HL-60 (cell line): ENCODE data around the gene SLC6A8.

Experiments used
- DNase-seq, 2 experiments: peaks; one replicate each; pipeline ENCODE4 v3.0.0-alpha.2; 2010 to 2020; ENCODE audit warnings: low read depth in 1 of 2, low spot score in 1 of 2
- H3K27ac ChIP-seq: fragments of 250-450 bp; sonication (Bioruptor Pico); replicated peaks from 2 replicates; pipeline ENCODE4 v1.5.1; 2020; ENCODE audit warnings: mild to moderate bottlenecking, moderate library complexity
- H3K27me3 ChIP-seq: fragments of 250-450 bp; sonication (Bioruptor Pico); 2 replicates; pipeline ENCODE4 v1.5.1; 2021; ENCODE audit warnings: mild to moderate bottlenecking, moderate library complexity; ENCODE audit not compliant: insufficient read depth, poor library complexity, severe bottlenecking
- H3K4me3 ChIP-seq: replicated peaks from 2 replicates; pipeline ENCODE4 v1.5.1; 2011; ENCODE audit warnings: mild to moderate bottlenecking, control low read depth, low read length; ENCODE audit not compliant: insufficient read depth
- CTCF ChIP-seq: IDR thresholded peaks from one replicate; pipeline ENCODE4 v1.5.1; 2011; ENCODE audit warnings: low read length, control low read depth, inconsistent platforms; ENCODE audit not compliant: insufficient read depth
- GABPA ChIP-seq: IDR thresholded peaks from 2 replicates; pipeline ENCODE4 v1.6.1; 2012; ENCODE audit warnings: low read depth
- POLR2AphosphoS5 ChIP-seq: IDR thresholded peaks from 2 replicates; pipeline ENCODE4 v1.6.1; 2012; ENCODE audit warnings: low read depth
- REST ChIP-seq: IDR thresholded peaks from 2 replicates; pipeline ENCODE4 v1.6.1; 2012; ENCODE audit warnings: low read depth; ENCODE audit not compliant: insufficient replicate concordance
- SPI1 ChIP-seq: IDR thresholded peaks from 2 replicates; pipeline ENCODE4 v1.6.1; 2012; ENCODE audit warnings: low read depth, mild to moderate bottlenecking, borderline replicate concordance

SLC6A8 gene

GRCh38 chrX:153732401-153732800 lies 44.7 kb downstream of the SLC6A8 start:
- TF ChIP-seq REST: no peak
- no peak for TF ChIP-seq GABPA
- TF ChIP-seq SPI1: no peak
- no peak for TF ChIP-seq POLR2AphosphoS5
- TF ChIP-seq CTCF: no peak
- DNase-seq: peak in 1 of 2 experiments; percentile 36
- H3K27ac ChIP-seq: no peak overlapping the region

GRCh38 chrX:153733651-153734240 lies 46.0 kb downstream of the SLC6A8 start:
- Histone ChIP-seq H3K4me3 (no peak overlapping the region), H3K27ac (no peak overlapping the region), H3K27me3 (no peaks in the 10 kb centered on the region)
- TF ChIP-seq SPI1: no peak
- no peak for TF ChIP-seq POLR2AphosphoS5
- TF ChIP-seq GABPA: no peak
- no peak for TF ChIP-seq REST
- TF ChIP-seq CTCF: no peak
- DNase-seq: no peak

More at GRCh38 chrX:153732401-153732800, 44.7 kb downstream of the SLC6A8 start:
- H3K4me3 ChIP-seq: no peak overlapping the region
- no peaks in the 10 kb centered on the region for H3K27me3 ChIP-seq

- H3K4me3 ChIP-seq: no peak overlapping the region
- no peak for DNase-seq
- TF ChIP-seq POLR2AphosphoS5 (no peak), REST (no peak), CTCF (no peak), SPI1 (no peak), GABPA (no peak)
- H3K27me3 ChIP-seq: no peaks in the 10 kb centered on the region
- H3K27ac ChIP-seq: no peak overlapping the region
Observed at GRCh38 chrX:153734871-153735270, 47.1 kb downstream of the SLC6A8 start.
